H9 (cell line): ENCODE data around the gene CCNJL. TPM values are rescaled to one million over a fixed set of nuclear protein-coding genes. Genes with fewer than 3 reads are reported as not detected.

ENCODE experiments used
- DNase-seq: peaks from one replicate; pipeline ENCODE4 v3.0.0-alpha.2; 2017
- H2AFZ ChIP-seq: one replicate; pipeline ENCODE4 v1.6.1; 2013; ENCODE audit warnings: mild to moderate bottlenecking, low read length, control low read depth, moderate library complexity
- H2AK5ac ChIP-seq: 2 replicates; pipeline ENCODE4 v1.6.1; 2013; ENCODE audit warnings: low read length, control low read depth, mixed read lengths; ENCODE audit not compliant: insufficient read length
- H2BK120ac ChIP-seq: one replicate; pipeline ENCODE4 v1.6.1; 2013; ENCODE audit warnings: low read depth, mild to moderate bottlenecking, low read length, control low read depth, inconsistent platforms; ENCODE audit not compliant: poor library complexity, severe bottlenecking
- H2BK12ac ChIP-seq: 2 replicates; pipeline ENCODE4 v1.6.1; 2013; ENCODE audit warnings: low read length, control low read depth, mixed read lengths, low read depth; ENCODE audit not compliant: insufficient read length
- H2BK15ac ChIP-seq: 2 replicates; pipeline ENCODE4 v1.6.1; 2013; ENCODE audit warnings: low read depth, low read length, control low read depth
- H2BK20ac ChIP-seq: one replicate; pipeline ENCODE4 v1.6.1; 2013; ENCODE audit warnings: low read depth, mild to moderate bottlenecking, low read length, control low read depth, inconsistent platforms; ENCODE audit not compliant: poor library complexity, severe bottlenecking
- H2BK5ac ChIP-seq: 2 replicates; pipeline ENCODE4 v1.6.1; 2013; ENCODE audit warnings: low read length, control low read depth, mixed read lengths; ENCODE audit not compliant: insufficient read length
- H3K14ac ChIP-seq: 2 replicates; pipeline ENCODE4 v1.6.1; 2013; ENCODE audit warnings: low read length, control low read depth; ENCODE audit not compliant: insufficient read depth
- H3K18ac ChIP-seq: 2 replicates; pipeline ENCODE4 v1.6.1; 2013; ENCODE audit warnings: low read depth, mild to moderate bottlenecking, mixed read lengths, low read length, control low read depth; ENCODE audit not compliant: insufficient read length
- H3K23ac ChIP-seq: 2 replicates; pipeline ENCODE4 v1.6.1; 2013; ENCODE audit warnings: low read length, control low read depth, mixed read lengths, low read depth; ENCODE audit not compliant: insufficient read length
- H3K23me2 ChIP-seq: 2 replicates; pipeline ENCODE4 v1.6.1; 2013; ENCODE audit warnings: low read depth, mild to moderate bottlenecking, mixed read lengths, low read length, control low read depth; ENCODE audit not compliant: insufficient read length, poor library complexity, severe bottlenecking
- H3K27ac ChIP-seq: 2 replicates; pipeline ENCODE4 v1.5.1; 2013; ENCODE audit warnings: low read length, control low read depth, mixed read lengths, low read depth; ENCODE audit not compliant: insufficient read length
- H3K27me3 ChIP-seq: 2 replicates; pipeline ENCODE4 v1.6.1; 2013; ENCODE audit warnings: low read length, control low read depth, inconsistent platforms; ENCODE audit not compliant: insufficient read depth
- H3K4ac ChIP-seq: 2 replicates; pipeline ENCODE4 v1.6.1; 2013; ENCODE audit warnings: low read depth, mild to moderate bottlenecking, control low read depth, inconsistent platforms, low read length, moderate library complexity
- H3K4me1 ChIP-seq: 2 replicates; pipeline ENCODE4 v1.6.1; 2013; ENCODE audit warnings: low read length, control low read depth, inconsistent platforms; ENCODE audit not compliant: insufficient read depth
- H3K4me2 ChIP-seq: 2 replicates; pipeline ENCODE4 v1.6.1; 2013; ENCODE audit warnings: low read length, control low read depth, mixed read lengths; ENCODE audit not compliant: insufficient read length, insufficient read depth
- H3K56ac ChIP-seq: 2 replicates; pipeline ENCODE4 v1.6.1; 2013; ENCODE audit warnings: low read depth, mild to moderate bottlenecking, mixed read lengths, low read length, control low read depth; ENCODE audit not compliant: insufficient read length
- H3K79me1 ChIP-seq: 2 replicates; pipeline ENCODE4 v1.6.1; 2013; ENCODE audit warnings: low read depth, mild to moderate bottlenecking, moderate library complexity, low read length, control low read depth, inconsistent platforms; ENCODE audit not compliant: insufficient read depth, poor library complexity, severe bottlenecking
- H3K79me2 ChIP-seq: 2 replicates; pipeline ENCODE4 v1.6.1; 2013; ENCODE audit warnings: low read length, control low read depth, inconsistent platforms; ENCODE audit not compliant: insufficient read depth
- H3K9ac ChIP-seq: 2 replicates; pipeline ENCODE4 v1.6.1; 2013; ENCODE audit warnings: low read length, control low read depth, mixed read lengths; ENCODE audit not compliant: insufficient read length; ENCODE audit errors: extremely low read depth
- H3K9me3 ChIP-seq: one replicate; pipeline ENCODE4 v1.6.1; 2013; ENCODE audit warnings: low read depth, low read length, inconsistent platforms; ENCODE audit not compliant: control insufficient read depth
- H3T11ph ChIP-seq: one replicate; pipeline ENCODE4 v1.6.1; 2013; ENCODE audit warnings: mild to moderate bottlenecking, low read length, control low read depth, inconsistent platforms
- H4K20me1 ChIP-seq: one replicate; pipeline ENCODE4 v1.6.1; 2013; ENCODE audit not compliant: control insufficient read depth, insufficient read length, insufficient read depth
- H4K5ac ChIP-seq: 2 replicates; pipeline ENCODE4 v1.6.1; 2013; ENCODE audit warnings: low read depth, mild to moderate bottlenecking, mixed read lengths, low read length, control low read depth; ENCODE audit not compliant: insufficient read length
- H4K8ac ChIP-seq: replicated peaks from 2 replicates; pipeline ENCODE4 v1.6.1; 2013; ENCODE audit warnings: low read length, control low read depth, mixed read lengths, low read depth; ENCODE audit not compliant: insufficient read length
- H4K91ac ChIP-seq: 2 replicates; pipeline ENCODE4 v1.6.1; 2013; ENCODE audit warnings: low read depth, mild to moderate bottlenecking, moderate library complexity, mixed read lengths, low read length, control low read depth; ENCODE audit not compliant: insufficient read length
- H3K27ac Mint-ChIP-seq, 3 experiments: 2 replicates in 2 of 3; 3 replicates in 1 of 3; pipeline ENCODE4 v1.8.0; 2020 to 2021; ENCODE audit warnings: mixed read lengths in 3 of 3, mild to moderate bottlenecking in 1 of 3, moderate library complexity in 1 of 3
- H3K27me3 Mint-ChIP-seq: 2 replicates; pipeline ENCODE4 v1.8.0; 2021; ENCODE audit warnings: low read depth, mild to moderate bottlenecking, moderate library complexity, mixed read lengths
- H3K36me3 Mint-ChIP-seq, 3 experiments: 2 replicates in 2 of 3; 3 replicates in 1 of 3; pipeline ENCODE4 v1.8.0; 2020 to 2021; ENCODE audit warnings: low read depth in 3 of 3, mixed read lengths in 3 of 3; ENCODE audit not compliant: insufficient read depth in 1 of 3
- H3K4me1 Mint-ChIP-seq, 2 experiments: 2 replicates each; pipeline ENCODE4 v1.8.0; 2020; ENCODE audit warnings: mixed read lengths in 2 of 2
- H3K4me3 Mint-ChIP-seq, 2 experiments: 2 replicates in 1 of 2; 3 replicates in 1 of 2; pipeline ENCODE4 v1.8.0; 2020 to 2021; ENCODE audit warnings: mild to moderate bottlenecking in 2 of 2, mixed read lengths in 2 of 2, moderate library complexity in 1 of 2
- H3K9me3 Mint-ChIP-seq, 2 experiments: 2 replicates in 1 of 2; 3 replicates in 1 of 2; pipeline ENCODE4 v1.8.0; 2020; ENCODE audit warnings: mild to moderate bottlenecking in 2 of 2, mixed read lengths in 2 of 2, moderate library complexity in 1 of 2
- CTCF ChIP-seq: fragments of 200-600 bp; sonication (generic); conservative IDR thresholded peaks from 3 replicates; pipeline ENCODE4 v1.8.0; 2021; ENCODE audit warnings: antibody characterized with exemption, mild to moderate bottlenecking
- WGBS: extraction: QIAGEN DNeasy Blood & Tissue Kit; methylation state at CpG from one replicate; pipeline ENCODE4 v1.1.7; 2013; ENCODE audit warnings: missing lambda C conversion rate, low lambda C conversion rate, mixed read lengths; ENCODE audit not compliant: insufficient read length; ENCODE audit errors: extremely low coverage; 5-methylcytosine and 5-hydroxymethylcytosine counted together
- total RNA-seq: library from RNA; stranded (reverse); gene quantifications from 2 replicates; pipeline ENCODE4 v1.2.1, GENCODE V29; 2021

CCNJL gene
- total RNA-seq, 1 experiment from 2014 or later, result 26.9 TPM

DNA sequence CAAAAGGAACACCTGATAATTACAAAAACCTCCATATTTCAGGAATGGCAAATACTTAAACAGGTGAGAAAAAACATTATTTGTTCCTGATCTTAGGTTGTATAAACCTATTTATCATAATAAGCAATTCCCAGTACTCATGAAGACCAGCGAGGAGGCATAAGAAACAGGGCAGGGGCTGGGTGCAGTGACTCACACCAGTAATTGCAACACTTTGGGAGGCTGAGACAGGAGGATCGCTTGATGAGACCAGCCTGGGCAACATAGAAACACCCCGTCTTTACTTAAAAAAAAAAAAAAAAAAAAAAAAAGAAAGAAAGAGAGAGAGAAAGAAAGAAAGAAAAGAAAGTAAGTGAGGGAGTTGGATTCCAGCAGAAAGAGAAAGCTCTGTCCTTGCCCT is 21.6 kb downstream of the CCNJL start:
- no peak overlapping the region for H3K9ac ChIP-seq
- no peaks in the 10 kb centered on the region for H3K23me2 ChIP-seq
- no peak overlapping the region for H2AK5ac ChIP-seq
- peaks cover 0 to 10% (median 0%) of the 10 kb centered on the region in 3 experiments; a peak in 5 of 7 replicates for H3K36me3 Mint-ChIP-seq
- no peaks in the 10 kb centered on the region for H3K9me3 Mint-ChIP-seq
- no peak overlapping the region for H2BK20ac ChIP-seq
- H3K4me1 ChIP-seq, result no peaks in the 10 kb centered on the region; the same call in 1 of the 2 replicates
- no CpG with 5 or more reads among the region's 3 CpGs for WGBS
- H3K27ac Mint-ChIP-seq, result no peak overlapping the region
- H2BK5ac ChIP-seq, result no peak overlapping the region
- no peaks in the 10 kb centered on the region for H4K20me1 ChIP-seq
- H3K4ac ChIP-seq, result no peak overlapping the region
- H4K5ac ChIP-seq, result no peak overlapping the region
- no peak overlapping the region for H2AFZ ChIP-seq
- no peaks in the 10 kb centered on the region for H3K27me3 ChIP-seq
- no peak overlapping the region for H2BK12ac ChIP-seq
- H3K4me3 Mint-ChIP-seq, result no peak overlapping the region
- H3K9me3 ChIP-seq, result no peaks in the 10 kb centered on the region
- H3K79me1 ChIP-seq, result no peaks in the 10 kb centered on the region
- no peak overlapping the region for H3K14ac ChIP-seq
- no peak overlapping the region for H3K4me2 ChIP-seq
- no peak overlapping the region for H3K23ac ChIP-seq
- H3K27me3 Mint-ChIP-seq, result no peaks in the 10 kb centered on the region
- no peak overlapping the region for H3K27ac ChIP-seq
- H3K4me1 Mint-ChIP-seq, result peaks cover 59 to 63% of the 10 kb centered on the region in 2 experiments
- no peak for TF ChIP-seq CTCF
- DNase-seq, result no peak
- no peak overlapping the region for H4K91ac ChIP-seq
- no peak overlapping the region for H2BK15ac ChIP-seq
- H2BK120ac ChIP-seq, result no peak overlapping the region
- H3K18ac ChIP-seq, result no peak overlapping the region
- H3K79me2 ChIP-seq, result peaks cover 9% of the 10 kb centered on the region; the same call in 1 of the 2 replicates
- H3T11ph ChIP-seq, result no peak overlapping the region
- no peak overlapping the region for H3K56ac ChIP-seq
- H4K8ac ChIP-seq, result no peak overlapping the region
